IPS-18a (cell line): Measurements from ENCODE around the gene CASP5.

Experiments used
- H3K27ac ChIP-seq: one replicate; pipeline ENCODE4 v1.5.1; 2013; ENCODE audit warnings: low read length
- H3K27me3 ChIP-seq: one replicate; pipeline ENCODE4 v1.6.1; 2013; ENCODE audit warnings: mild to moderate bottlenecking, low read length; ENCODE audit not compliant: control insufficient read depth, insufficient read depth
- H3K36me3 ChIP-seq: one replicate; pipeline ENCODE4 v1.6.1; 2013; ENCODE audit warnings: low read depth, low read length; ENCODE audit not compliant: control insufficient read depth
- H3K4me1 ChIP-seq: one replicate; pipeline ENCODE4 v1.6.1; 2013; ENCODE audit warnings: low read depth, low read length; ENCODE audit not compliant: control insufficient read depth
- H3K4me3 ChIP-seq: one replicate; pipeline ENCODE4 v1.5.1; 2013; ENCODE audit warnings: low read length
- H3K9ac ChIP-seq: one replicate; pipeline ENCODE4 v1.6.1; 2013; ENCODE audit warnings: mild to moderate bottlenecking, low read length, moderate library complexity
- H3K9me3 ChIP-seq: one replicate; pipeline ENCODE4 v1.6.1; 2013; ENCODE audit warnings: low read depth, low read length; ENCODE audit not compliant: control insufficient read depth

Gene CASP5

DNA sequence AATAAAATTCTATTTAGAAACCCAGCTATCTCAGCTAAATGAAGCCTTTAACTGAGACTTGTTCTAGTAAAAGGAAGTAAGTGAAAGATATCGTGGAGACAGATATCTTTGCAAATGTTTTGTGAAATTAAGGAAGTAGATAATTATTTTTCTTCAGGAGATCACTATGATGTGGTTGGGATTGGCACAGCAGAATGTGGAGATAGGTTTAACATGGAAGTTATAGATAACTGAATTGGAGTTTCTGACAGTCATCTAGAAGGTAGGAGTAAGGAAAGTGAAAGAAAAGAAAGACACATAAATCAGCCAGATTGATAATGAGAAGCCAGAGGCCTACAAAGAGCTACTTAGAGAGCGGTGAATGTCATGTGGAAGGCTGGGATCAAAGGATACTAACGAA is 4.7 kb upstream of the CASP5 start:
- Histone ChIP-seq H3K9me3 (no peaks in the 10 kb centered on the region), H3K27ac (no peak overlapping the region), H3K27me3 (no peaks in the 10 kb centered on the region), H3K36me3 (no peaks in the 10 kb centered on the region), H3K4me1 (no peaks in the 10 kb centered on the region), H3K4me3 (no peak overlapping the region), H3K9ac (no peak overlapping the region)

DNA sequence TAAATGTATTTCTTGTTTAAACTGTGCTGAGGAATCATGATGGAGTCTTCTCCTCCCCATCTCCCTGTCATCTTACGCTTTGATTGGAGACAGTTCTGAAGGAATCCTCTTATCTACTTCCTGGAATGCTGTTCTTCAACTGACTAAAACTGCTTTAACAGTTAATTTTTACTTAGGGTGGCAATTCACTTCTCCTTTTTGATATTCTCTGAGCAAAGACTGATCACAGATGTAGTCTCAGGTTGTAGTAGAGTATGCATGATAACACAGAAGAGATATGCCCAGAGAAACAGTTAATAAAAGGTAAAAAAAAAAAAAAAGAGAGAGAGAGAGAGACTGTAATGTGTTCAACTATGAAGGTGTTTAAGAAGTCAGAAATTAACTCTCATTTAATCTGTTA is 1.4 kb upstream of the CASP5 start:
- no peak overlapping the region for H3K4me3 ChIP-seq
- H3K4me1 ChIP-seq: no peaks in the 10 kb centered on the region
- no peaks in the 10 kb centered on the region for H3K36me3 ChIP-seq
- H3K9me3 ChIP-seq: no peaks in the 10 kb centered on the region
- H3K27me3 ChIP-seq: no peaks in the 10 kb centered on the region
- no peak overlapping the region for H3K27ac ChIP-seq
- no peak overlapping the region for H3K9ac ChIP-seq

DNA sequence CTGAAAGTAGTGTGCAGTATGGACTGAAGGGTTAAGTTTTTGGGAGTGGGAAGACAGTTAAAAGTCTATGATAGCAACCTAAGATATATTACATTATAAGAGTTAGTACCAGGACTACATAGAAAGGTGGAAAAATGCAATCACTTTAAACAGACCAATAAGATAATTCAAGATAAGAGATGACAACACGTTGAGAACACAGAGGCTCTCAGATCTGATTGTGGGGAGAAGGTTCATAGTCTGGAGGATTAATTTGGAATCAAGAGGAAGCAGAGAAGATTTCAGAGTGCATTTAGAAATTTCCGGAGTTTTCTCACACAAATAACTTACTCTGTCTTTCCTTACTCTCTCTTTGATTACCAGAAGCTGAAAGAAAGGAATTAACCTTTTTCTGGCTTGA is 441 bp downstream of the CASP5 start:
- H3K27ac ChIP-seq: no peak overlapping the region
- no peaks in the 10 kb centered on the region for H3K27me3 ChIP-seq
- no peaks in the 10 kb centered on the region for H3K36me3 ChIP-seq
- no peaks in the 10 kb centered on the region for H3K4me1 ChIP-seq
- no peak overlapping the region for H3K9ac ChIP-seq
- H3K4me3 ChIP-seq: no peak overlapping the region
- no peaks in the 10 kb centered on the region for H3K9me3 ChIP-seq

DNA sequence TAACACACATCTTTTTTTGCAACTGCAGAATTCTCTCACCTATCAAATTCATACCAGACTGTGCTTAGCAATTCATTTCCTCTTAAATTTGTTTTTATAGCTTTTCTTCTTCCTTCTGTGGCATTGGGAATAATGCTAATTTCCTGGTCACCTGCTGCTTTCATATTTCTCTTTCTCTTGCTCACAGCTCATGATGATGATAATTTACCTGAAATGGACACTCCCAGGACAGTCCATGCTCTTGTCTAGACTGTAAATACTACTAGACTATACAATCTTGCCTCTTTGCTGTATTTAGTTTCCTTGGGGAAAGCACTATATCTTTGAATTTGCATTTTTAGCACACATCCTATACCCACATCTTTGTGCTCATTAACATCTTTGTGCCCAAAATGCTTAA is 15.5 kb downstream of the CASP5 start:
- Histone ChIP-seq H3K4me3 (no peak overlapping the region), H3K4me1 (no peaks in the 10 kb centered on the region), H3K9ac (no peak overlapping the region), H3K27me3 (no peaks in the 10 kb centered on the region), H3K36me3 (no peaks in the 10 kb centered on the region), H3K9me3 (no peaks in the 10 kb centered on the region), H3K27ac (no peak overlapping the region)

DNA sequence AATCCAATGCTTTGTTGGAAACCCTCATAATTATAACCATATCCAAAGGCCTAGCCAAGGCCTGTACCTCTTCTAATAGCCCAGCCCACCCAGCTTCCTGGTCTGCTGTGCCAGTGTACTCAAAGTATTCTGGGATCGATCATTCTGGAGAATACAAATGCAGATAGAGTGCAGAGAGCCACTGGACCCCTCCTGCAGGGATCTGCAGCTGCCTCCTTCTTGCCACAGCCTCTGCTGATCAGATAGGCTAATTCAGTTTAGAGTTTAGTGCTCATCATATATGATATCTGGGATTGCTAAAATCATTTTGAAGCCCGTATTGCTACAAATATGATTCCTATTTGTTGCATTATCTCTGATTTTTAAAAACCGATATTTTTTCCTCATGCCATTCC is 17.5 kb downstream of the CASP5 start:
- H3K27me3 ChIP-seq: no peaks in the 10 kb centered on the region
- H3K9ac ChIP-seq: no peak overlapping the region
- H3K9me3 ChIP-seq: no peaks in the 10 kb centered on the region
- H3K4me3 ChIP-seq: no peak overlapping the region
- H3K4me1 ChIP-seq: no peaks in the 10 kb centered on the region
- no peaks in the 10 kb centered on the region for H3K36me3 ChIP-seq
- no peak overlapping the region for H3K27ac ChIP-seq

DNA sequence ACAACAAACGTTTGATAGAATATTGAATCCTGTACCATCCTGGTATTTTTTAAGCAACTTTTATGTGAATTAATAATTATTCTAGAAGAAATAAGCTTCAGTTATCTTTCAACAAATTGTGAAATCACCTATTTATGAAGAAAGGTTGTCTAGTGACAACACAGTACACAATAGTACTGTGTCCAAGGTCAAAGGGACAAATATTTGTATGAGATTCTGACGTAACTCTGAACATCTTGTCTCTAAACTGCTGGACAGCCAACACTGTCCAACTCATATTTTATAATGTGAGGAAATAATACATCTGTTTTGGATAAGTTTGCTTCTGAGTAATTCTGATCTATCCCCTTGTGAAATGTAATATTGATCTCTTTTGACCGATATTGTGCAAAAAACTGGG is 18.9 kb downstream of the CASP5 start:
- Histone ChIP-seq H3K9ac (no peak overlapping the region), H3K4me3 (no peak overlapping the region), H3K9me3 (no peaks in the 10 kb centered on the region), H3K36me3 (no peaks in the 10 kb centered on the region), H3K4me1 (no peaks in the 10 kb centered on the region), H3K27me3 (no peaks in the 10 kb centered on the region), H3K27ac (no peak overlapping the region)

DNA sequence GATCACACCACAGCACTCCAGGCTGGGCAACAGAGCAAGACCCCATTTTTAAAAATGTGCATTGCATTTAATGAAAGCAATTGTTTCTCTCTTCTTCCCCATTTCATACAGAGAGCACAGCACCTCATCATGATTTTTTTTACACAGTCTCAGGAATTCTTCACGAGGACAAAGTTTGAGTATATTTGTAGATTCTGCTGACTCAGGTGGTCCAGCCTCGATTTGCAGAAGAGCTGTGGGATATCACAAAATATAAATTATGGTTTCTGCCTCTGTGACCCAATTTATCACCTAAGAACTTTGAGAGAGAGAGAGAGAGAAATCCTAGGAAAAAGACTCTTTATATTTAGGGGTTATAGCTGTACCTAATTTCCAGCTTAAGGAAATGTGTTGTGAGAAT is 19.8 kb downstream of the CASP5 start:
- Histone ChIP-seq H3K4me3 (no peak overlapping the region), H3K9ac (no peak overlapping the region), H3K4me1 (no peaks in the 10 kb centered on the region), H3K9me3 (no peaks in the 10 kb centered on the region), H3K27me3 (no peaks in the 10 kb centered on the region), H3K27ac (no peak overlapping the region), H3K36me3 (no peaks in the 10 kb centered on the region)

DNA sequence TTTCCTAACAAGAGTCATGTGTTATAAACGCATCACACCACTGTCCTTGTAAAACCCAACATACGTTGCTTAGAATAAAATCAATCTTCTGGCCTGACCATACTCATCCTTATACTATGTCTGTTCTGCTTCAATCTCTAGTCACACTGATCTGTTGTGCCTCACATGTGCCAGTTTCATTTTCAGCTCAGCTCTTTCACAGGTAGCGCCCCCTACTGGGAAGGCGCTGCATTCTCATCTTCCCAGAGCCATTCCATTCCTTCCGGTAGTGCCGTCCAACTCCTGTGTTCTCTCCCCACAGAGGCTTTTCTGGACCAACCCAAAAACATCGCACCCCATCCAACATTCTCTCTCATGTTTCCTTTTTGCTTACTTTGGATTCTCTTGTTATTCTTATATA is 22.2 kb downstream of the CASP5 start:
- H3K27me3 ChIP-seq: no peaks in the 10 kb centered on the region
- H3K36me3 ChIP-seq: no peaks in the 10 kb centered on the region
- no peak overlapping the region for H3K27ac ChIP-seq
- no peak overlapping the region for H3K4me3 ChIP-seq
- no peaks in the 10 kb centered on the region for H3K4me1 ChIP-seq
- H3K9me3 ChIP-seq: no peaks in the 10 kb centered on the region
- no peak overlapping the region for H3K9ac ChIP-seq

DNA sequence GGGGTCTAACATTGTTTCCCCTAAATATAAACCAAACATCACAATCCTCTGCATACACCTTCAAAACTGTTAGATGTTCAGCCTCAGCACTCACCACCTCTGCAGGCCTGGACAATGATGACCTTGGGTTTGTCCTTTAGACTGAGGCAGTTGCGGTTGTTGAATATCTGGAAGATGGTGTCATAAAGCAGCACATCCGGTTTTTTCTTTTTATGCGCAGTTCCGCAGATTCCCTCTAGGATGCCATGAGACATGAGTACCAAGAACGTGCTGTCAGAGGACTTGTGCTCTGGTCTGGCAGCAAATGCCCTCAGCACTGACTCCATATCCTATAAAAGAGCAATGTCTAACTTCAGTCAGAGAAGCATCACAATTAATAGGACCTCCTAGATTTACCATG is 22.8 kb downstream of the CASP5 start:
- no peaks in the 10 kb centered on the region for H3K4me1 ChIP-seq
- H3K36me3 ChIP-seq: no peaks in the 10 kb centered on the region
- H3K27me3 ChIP-seq: no peaks in the 10 kb centered on the region
- no peaks in the 10 kb centered on the region for H3K9me3 ChIP-seq
- H3K4me3 ChIP-seq: no peak overlapping the region
- no peak overlapping the region for H3K27ac ChIP-seq
- no peak overlapping the region for H3K9ac ChIP-seq

DNA sequence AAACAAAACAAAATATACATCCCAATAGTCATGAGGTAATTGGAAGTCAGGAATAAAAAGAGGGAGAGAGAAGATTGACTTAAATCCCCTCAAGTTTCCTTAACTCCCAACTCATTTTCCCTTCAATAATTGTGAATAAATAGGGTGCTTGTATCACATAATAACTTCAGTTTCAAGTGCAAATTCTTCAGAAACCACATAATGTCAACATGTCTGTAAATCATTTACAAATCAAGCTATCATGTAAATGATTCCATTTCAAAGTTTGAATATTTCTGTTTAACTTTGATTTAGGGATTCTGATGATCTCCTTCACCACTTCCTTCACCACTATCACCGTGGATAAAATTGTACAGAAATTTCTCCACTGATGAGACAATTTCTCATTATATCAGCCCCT is 23.2 kb downstream of the CASP5 start:
- Histone ChIP-seq H3K9ac (no peak overlapping the region), H3K36me3 (no peaks in the 10 kb centered on the region), H3K4me3 (no peak overlapping the region), H3K4me1 (no peaks in the 10 kb centered on the region), H3K9me3 (no peaks in the 10 kb centered on the region), H3K27me3 (no peaks in the 10 kb centered on the region), H3K27ac (no peak overlapping the region)

DNA sequence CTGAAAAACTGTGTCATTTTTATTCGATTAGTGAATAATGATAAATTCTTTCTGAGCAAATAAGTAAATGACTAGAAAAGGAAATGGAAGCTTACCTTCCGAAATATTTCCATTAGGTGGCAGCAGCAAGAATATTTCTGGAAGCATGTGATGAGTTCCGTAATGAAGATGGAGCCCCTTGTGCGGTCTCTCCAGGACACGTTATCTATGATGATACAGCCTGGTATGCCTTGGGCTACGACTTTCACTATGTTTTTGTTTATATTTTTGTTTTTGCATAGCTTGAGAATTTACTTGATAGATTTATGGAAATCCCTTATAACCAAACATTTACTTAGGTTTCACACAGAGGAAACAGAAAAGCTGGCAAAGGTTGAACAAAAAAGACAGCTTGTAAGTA is 25.7 kb downstream of the CASP5 start:
- no peaks in the 10 kb centered on the region for H3K36me3 ChIP-seq
- no peak overlapping the region for H3K9ac ChIP-seq
- no peaks in the 10 kb centered on the region for H3K27me3 ChIP-seq
- H3K4me3 ChIP-seq: no peak overlapping the region
- no peak overlapping the region for H3K27ac ChIP-seq
- no peaks in the 10 kb centered on the region for H3K9me3 ChIP-seq
- H3K4me1 ChIP-seq: no peaks in the 10 kb centered on the region

DNA sequence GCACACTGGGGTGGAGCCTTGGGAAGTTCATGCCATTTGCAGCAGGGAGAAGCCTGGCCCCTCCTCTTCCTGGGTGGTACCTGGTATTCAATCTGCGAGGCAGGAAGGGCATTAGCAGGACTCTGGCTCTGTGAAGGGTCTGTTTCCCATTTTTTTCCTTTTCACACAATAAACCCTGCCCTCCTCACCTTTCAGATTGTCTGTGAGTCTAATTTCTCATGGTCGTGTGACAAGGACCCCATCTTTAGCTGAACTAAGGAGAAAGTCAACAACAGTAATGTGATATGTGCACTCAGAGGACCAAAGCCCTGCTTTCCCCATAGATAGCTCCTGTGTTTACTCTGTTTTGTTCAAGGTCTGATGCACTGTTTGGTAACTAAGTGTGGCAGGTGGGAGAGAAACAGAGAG is 28.0 kb downstream of the CASP5 start:
- no peak overlapping the region for H3K27ac ChIP-seq
- no peaks in the 10 kb centered on the region for H3K4me1 ChIP-seq
- no peaks in the 10 kb centered on the region for H3K27me3 ChIP-seq
- no peaks in the 10 kb centered on the region for H3K36me3 ChIP-seq
- H3K9ac ChIP-seq: no peak overlapping the region
- H3K4me3 ChIP-seq: no peak overlapping the region
- no peaks in the 10 kb centered on the region for H3K9me3 ChIP-seq

DNA sequence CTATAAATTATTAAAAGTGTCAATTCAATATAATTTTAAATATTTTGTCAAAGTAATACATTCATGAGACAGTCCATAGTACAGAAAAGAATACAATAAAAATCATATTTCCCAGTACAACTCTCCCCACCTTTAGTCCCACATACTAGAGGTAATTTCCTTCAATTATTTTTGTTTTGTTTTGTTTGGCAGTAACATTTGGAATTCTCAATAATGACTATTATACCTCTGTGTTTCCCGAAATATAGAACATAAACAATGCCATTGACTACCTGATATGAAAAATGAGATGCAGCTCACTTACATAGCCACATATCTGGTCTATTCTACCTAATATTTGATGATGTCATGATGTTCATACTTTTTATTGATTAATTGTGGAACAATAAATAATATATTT is 30.2 kb downstream of the CASP5 start:
- no peak overlapping the region for H3K4me3 ChIP-seq
- no peak overlapping the region for H3K9ac ChIP-seq
- no peaks in the 10 kb centered on the region for H3K27me3 ChIP-seq
- H3K9me3 ChIP-seq: no peaks in the 10 kb centered on the region
- no peak overlapping the region for H3K27ac ChIP-seq
- H3K36me3 ChIP-seq: no peaks in the 10 kb centered on the region
- H3K4me1 ChIP-seq: no peaks in the 10 kb centered on the region
